ENCODE results near the gene IGFBP5. TPM values are rescaled to one million over a fixed set of nuclear protein-coding genes. Genes with fewer than 3 reads are reported as not detected.

IGFBP5 gene
- total RNA-seq, 5 donors from 2014 or later (not counting 1 experiment from before 2014, with no cell fraction given), result 3.3 to 6.6 (median 4.1) TPM; not detected in 2

- no peaks in the 10 kb centered on the region for H3K9me3 ChIP-seq
- no peaks in the 10 kb centered on the region for H3K36me3 ChIP-seq (ENCODE audit: control insufficient read depth in 2 of 2, extremely low read depth in 1 of 2, insufficient read depth in 1 of 2, low read length in 1 of 2)
- Mint-ChIP-seq H3K4me3 (no peak overlapping the region), H3K36me3 (no peaks in the 10 kb centered on the region), H3K9me3 (no peaks in the 10 kb centered on the region), H3K27me3 (peaks cover 30 to 32% of the 10 kb centered on the region in 2 donors), H3K4me1 (peaks cover 10 to 17% (median 14%) of the 10 kb centered on the region in 3 donors), H3K27ac (no peak overlapping the region)
- peaks cover 0 to 32% of the 10 kb centered on the region in 2 experiments for H3K27me3 ChIP-seq (replicated peaks in 1 of 2; ENCODE audit: control insufficient read depth in 2 of 2, extremely low read depth in 1 of 2, insufficient read depth in 2 of 2, low read length in 1 of 2)
- H3K27ac ChIP-seq (ENCODE audit: low read length), result no peak overlapping the region
- no peak for ATAC-seq (replicated peaks in 1 of 4)
- ChIA-PET POLR2A (interaction anchor here in 1 of 2 donors (0.7 kb wide), 1 partner anchor 989 kb away, joined by 4 read pairs; no protein-coding TSS in a partner anchor), CTCF (no interaction called here)
- H3K4me1 ChIP-seq (ENCODE audit: control insufficient read depth in 1 of 2, extremely low read depth in 1 of 2, insufficient read depth in 2 of 2, low read length in 2 of 2), result peaks cover 7 to 14% of the 10 kb centered on the region in 2 experiments
- no peak for DNase-seq
- H3K4me3 ChIP-seq (ENCODE audit: control insufficient read depth in 1 of 2, extremely low read depth in 1 of 2, low read length in 1 of 2), result no peak overlapping the region
- 85% methylated on average over 2 of the region's 4 CpGs for WGBS (ENCODE audit: insufficient coverage)
These were observed 65.6 kb downstream of the IGFBP5 start for GRCh38 chr2:216629784-216630183.

- H3K4me3 ChIP-seq (ENCODE audit: control insufficient read depth in 1 of 2, extremely low read depth in 1 of 2, low read length in 1 of 2), result no peak overlapping the region
- POLR2A ChIA-PET, result no interaction called here
- H3K36me3 ChIP-seq (ENCODE audit: control insufficient read depth in 2 of 2, extremely low read depth in 1 of 2, insufficient read depth in 1 of 2, low read length in 1 of 2), result no peaks in the 10 kb centered on the region
- 89% methylated on average over 1 of the region's 2 CpGs for WGBS (ENCODE audit: insufficient coverage)
- H3K9me3 Mint-ChIP-seq, result peaks cover 0 to 4% (median 3%) of the 10 kb centered on the region in 3 donors
- H3K36me3 Mint-ChIP-seq, result no peaks in the 10 kb centered on the region
- H3K4me1 Mint-ChIP-seq, result no peaks in the 10 kb centered on the region
- no peak overlapping the region for H3K4me3 Mint-ChIP-seq
- H3K4me1 ChIP-seq (ENCODE audit: control insufficient read depth in 1 of 2, extremely low read depth in 1 of 2, insufficient read depth in 2 of 2, low read length in 2 of 2), result no peaks in the 10 kb centered on the region
- H3K9me3 ChIP-seq, result no peaks in the 10 kb centered on the region
- peaks cover 0 to 9% of the 10 kb centered on the region in 2 experiments for H3K27me3 ChIP-seq (replicated peaks in 1 of 2; ENCODE audit: control insufficient read depth in 2 of 2, extremely low read depth in 1 of 2, insufficient read depth in 2 of 2, low read length in 1 of 2)
- H3K27ac Mint-ChIP-seq, result no peak overlapping the region
- H3K27me3 Mint-ChIP-seq, result peaks cover 10 to 11% of the 10 kb centered on the region in 2 donors
- DNase-seq, result no peak
- ATAC-seq (replicated peaks in 1 of 4), result no peak
- CTCF ChIA-PET, result no interaction called here
- no peak overlapping the region for H3K27ac ChIP-seq (ENCODE audit: low read length)
These were observed 68.5 kb downstream of the IGFBP5 start for GRCh38 chr2:216626875-216627245.

GRCh38 chr2:216626168-216626874, 69.0 kb downstream of the IGFBP5 start:
- Mint-ChIP-seq H3K27me3 (peaks cover 5 to 6% of the 10 kb centered on the region in 2 donors), H3K36me3 (no peaks in the 10 kb centered on the region), H3K4me1 (no peaks in the 10 kb centered on the region), H3K27ac (no peak overlapping the region), H3K4me3 (no peak overlapping the region), H3K9me3 (peaks cover 0 to 4% (median 3%) of the 10 kb centered on the region in 3 donors)
- Histone ChIP-seq H3K27me3 (replicated peaks in 1 of 2; ENCODE audit: control insufficient read depth in 2 of 2, extremely low read depth in 1 of 2, insufficient read depth in 2 of 2, low read length in 1 of 2) (peaks cover 0 to 5% of the 10 kb centered on the region in 2 experiments), H3K36me3 (ENCODE audit: control insufficient read depth in 2 of 2, extremely low read depth in 1 of 2, insufficient read depth in 1 of 2, low read length in 1 of 2) (no peaks in the 10 kb centered on the region), H3K9me3 (no peaks in the 10 kb centered on the region), H3K4me1 (ENCODE audit: control insufficient read depth in 1 of 2, extremely low read depth in 1 of 2, insufficient read depth in 2 of 2, low read length in 2 of 2) (no peaks in the 10 kb centered on the region), H3K4me3 (ENCODE audit: control insufficient read depth in 1 of 2, extremely low read depth in 1 of 2, low read length in 1 of 2) (no peak overlapping the region), H3K27ac (ENCODE audit: low read length) (no peak overlapping the region)
- ATAC-seq (replicated peaks in 1 of 4), result no peak
- DNase-seq, result no peak
- 78% methylated on average over 6 of the region's 7 CpGs for WGBS (ENCODE audit: insufficient coverage)
- ChIA-PET POLR2A (no interaction called here), CTCF (no interaction called here)

GRCh38 chr2:216624251-216624650, 71.1 kb downstream of the IGFBP5 start:
- H3K4me3 Mint-ChIP-seq, result no peak overlapping the region
- ATAC-seq (replicated peaks in 1 of 4) (no peak), DNase-seq (no peak)
- Histone ChIP-seq H3K4me3 (ENCODE audit: control insufficient read depth in 1 of 2, extremely low read depth in 1 of 2, low read length in 1 of 2) (no peak overlapping the region), H3K36me3 (ENCODE audit: control insufficient read depth in 2 of 2, extremely low read depth in 1 of 2, insufficient read depth in 1 of 2, low read length in 1 of 2) (no peaks in the 10 kb centered on the region), H3K9me3 (no peaks in the 10 kb centered on the region), H3K27ac (ENCODE audit: low read length) (no peak overlapping the region), H3K27me3 (replicated peaks in 1 of 2; ENCODE audit: control insufficient read depth in 2 of 2, extremely low read depth in 1 of 2, insufficient read depth in 2 of 2, low read length in 1 of 2) (peaks cover 0 to 4% of the 10 kb centered on the region in 2 experiments), H3K4me1 (ENCODE audit: control insufficient read depth in 1 of 2, extremely low read depth in 1 of 2, insufficient read depth in 2 of 2, low read length in 2 of 2) (peaks cover 0 to 6% of the 10 kb centered on the region in 2 experiments)
- H3K36me3 Mint-ChIP-seq, result no peaks in the 10 kb centered on the region
- no CpG with 5 or more reads among the region's 2 CpGs for WGBS (ENCODE audit: insufficient coverage)
- peaks cover 0 to 6% (median 0%) of the 10 kb centered on the region in 3 donors for H3K4me1 Mint-ChIP-seq
- H3K27ac Mint-ChIP-seq, result no peak overlapping the region
- H3K9me3 Mint-ChIP-seq, result peaks cover 0 to 4% (median 3%) of the 10 kb centered on the region in 3 donors
- ChIA-PET CTCF (no interaction called here), POLR2A (no interaction called here)
- peaks cover 0 to 3% of the 10 kb centered on the region in 2 donors for H3K27me3 Mint-ChIP-seq

- no peaks in the 10 kb centered on the region for H3K36me3 ChIP-seq (ENCODE audit: control insufficient read depth in 2 of 2, extremely low read depth in 1 of 2, insufficient read depth in 1 of 2, low read length in 1 of 2)
- DNase-seq (no peak), ATAC-seq (replicated peaks in 1 of 4) (no peak)
- CTCF ChIA-PET, result no interaction called here
- peaks cover 0 to 4% (median 3%) of the 10 kb centered on the region in 3 donors for H3K9me3 Mint-ChIP-seq
- no peak overlapping the region for H3K4me3 Mint-ChIP-seq
- no peak overlapping the region for H3K4me3 ChIP-seq (ENCODE audit: control insufficient read depth in 1 of 2, extremely low read depth in 1 of 2, low read length in 1 of 2)
- H3K36me3 Mint-ChIP-seq, result no peaks in the 10 kb centered on the region
- H3K4me1 ChIP-seq (ENCODE audit: control insufficient read depth in 1 of 2, extremely low read depth in 1 of 2, insufficient read depth in 2 of 2, low read length in 2 of 2), result peaks cover 0 to 8% of the 10 kb centered on the region in 2 experiments
- H3K27ac Mint-ChIP-seq, result no peak overlapping the region
- peaks cover 0 to 8% (median 0%) of the 10 kb centered on the region in 3 donors for H3K4me1 Mint-ChIP-seq
- no peaks in the 10 kb centered on the region for H3K9me3 ChIP-seq
- peaks cover 0 to 4% of the 10 kb centered on the region in 2 experiments for H3K27me3 ChIP-seq (replicated peaks in 1 of 2; ENCODE audit: control insufficient read depth in 2 of 2, extremely low read depth in 1 of 2, insufficient read depth in 2 of 2, low read length in 1 of 2)
- H3K27me3 Mint-ChIP-seq, result no peaks in the 10 kb centered on the region
- POLR2A ChIA-PET, result no interaction called here
- H3K27ac ChIP-seq (ENCODE audit: low read length), result no peak overlapping the region
- WGBS (ENCODE audit: insufficient coverage), result 76% methylated on average over 2 of the region's 4 CpGs
These were observed 72.8 kb downstream of the IGFBP5 start for GRCh38 chr2:216622526-216622925.

Other genes with a start within 250 kb of the IGFBP5 start
- 1,000 to 10,000 TPM; 3,102 to 3,715 (median 3,468) TPM for gene RPL37A, start 196.7 kb downstream of the IGFBP5 start, total RNA-seq
- 1 to 10 TPM in 2 of 5 donors, under 1 TPM in 1, not detected in 2; 0.46 to 2.1 (median 1.8) TPM for gene IGFBP2, start 62.1 kb downstream of the IGFBP5 start, total RNA-seq
- gene TNP1, start 164.5 kb upstream of the IGFBP5 start, total RNA-seq, result not detected

Data from T-cell (primary cell).